Measurements from ENCODE around the gene SPATC1L. TPM values are rescaled to one million over a fixed set of nuclear protein-coding genes. Genes with fewer than 3 reads are reported as not detected.

The SPATC1L gene
- total and polyA plus RNA-seq, 2 donors (not counting 3 experiments of a cell fraction or from before 2014, with no cell fraction given), result 11.5 to 15.3 TPM

- dilution Hi-C loops (cut with MboI; ENCODE audit: extremely low pct_ligation_motif_present, low sequenced_read_pairs), result no loop called here
- BruUV-seq (replicated peaks), result no TSS peak
Measured at GRCh38 chr21:46131588-46131837, 52.7 kb downstream of the SPATC1L start.

GRCh38 chr21:46130831-46131587 is 53.2 kb downstream of the SPATC1L start:
- H3K36me3 ChIP-seq (ENCODE audit: control insufficient read depth in 2 of 2, extremely low read depth in 1 of 2, insufficient read depth in 2 of 2, low read length in 2 of 2), result no peaks in the 10 kb centered on the region
- no peaks in the 10 kb centered on the region for H3K79me2 ChIP-seq (ENCODE audit: control insufficient read depth, insufficient read depth, low read length)
- intact Hi-C loops (cut with micrococcal nuclease), result no loop called here
- DNase-seq (ENCODE audit: low read depth, low spot score) (no peak), FAIRE-seq (no peak)
- ChIA-PET CTCF (interaction anchor here (1.4 kb wide), 1 partner anchor 12 kb away, joined by 5 read pairs; no protein-coding TSS in a partner anchor), POLR2A (no interaction called here)
- H4K20me1 ChIP-seq (replicated peaks; ENCODE audit: control insufficient read depth, extremely low read depth, insufficient read depth, low read length), result no peaks in the 10 kb centered on the region
- H3K9me1 ChIP-seq (replicated peaks; ENCODE audit: control insufficient read depth, extremely low read depth, insufficient read depth, low read length), result no peaks in the 10 kb centered on the region
- no peak for TF ChIP-seq FOS (IDR thresholded peaks at IDR 0.05; ENCODE audit: borderline replicate concordance, insufficient read depth, low read length)
- TF ChIP-seq, protein P1, sequence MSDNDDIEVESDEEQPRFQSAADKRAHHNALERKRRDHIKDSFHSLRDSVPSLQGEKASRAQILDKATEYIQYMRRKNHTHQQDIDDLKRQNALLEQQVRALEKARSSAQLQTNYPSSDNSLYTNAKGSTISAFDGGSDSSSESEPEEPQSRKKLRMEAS (IDR thresholded peaks at IDR 0.05; ENCODE audit: insufficient read depth, insufficient read length), result no peak
- TF ChIP-seq EZH2 (IDR thresholded peaks at IDR 0.05; ENCODE audit: borderline replicate concordance, low read depth, low read length, severe bottlenecking), result no peak
- no peak for TF ChIP-seq GATA2 (IDR thresholded peaks at IDR 0.05; ENCODE audit: insufficient read depth, insufficient read length, low read depth, low read length)
- TF ChIP-seq MYC (IDR thresholded peaks at IDR 0.05; ENCODE audit: low read depth, low read length), result no peak
- no peak for TF ChIP-seq POLR2AphosphoS5 (IDR thresholded peaks at IDR 0.05; ENCODE audit: insufficient read depth, low read depth, low read length)
- no peak for TF ChIP-seq POLR2A (IDR thresholded peaks at IDR 0.05; ENCODE audit: low read depth, low read length)
- no TSS peak for BruUV-seq (replicated peaks)
- H3K9ac ChIP-seq (replicated peaks; ENCODE audit: extremely low read depth, insufficient read depth, low read length), result no peak overlapping the region
- H3K27me3 ChIP-seq (ENCODE audit: control insufficient read depth in 2 of 2, insufficient read depth in 2 of 2, low read length in 2 of 2), result no peaks in the 10 kb centered on the region
- H3K4me1 ChIP-seq (ENCODE audit: control insufficient read depth, extremely low read depth, insufficient read depth, low read length), result no peaks in the 10 kb centered on the region
- no peak overlapping the region for H3K4me2 ChIP-seq (ENCODE audit: insufficient read depth, low read length)
- dilution Hi-C loops (cut with MboI; ENCODE audit: extremely low pct_ligation_motif_present, low sequenced_read_pairs), result no loop called here
- H3K9me3 ChIP-seq (replicated peaks; ENCODE audit: control insufficient read depth, insufficient read depth, low read length), result no peaks in the 10 kb centered on the region
- no peak overlapping the region for H3K27ac ChIP-seq (ENCODE audit: insufficient read depth, low read depth, low read length)
- no peak overlapping the region for H2AFZ ChIP-seq (ENCODE audit: low read depth, low read length)
- H3K4me3 ChIP-seq (replicated peaks in 1 of 3; ENCODE audit: insufficient read depth in 1 of 3, low read depth in 1 of 3, low read length in 3 of 3), result no peak overlapping the region

More at GRCh38 chr21:46131588-46131837, 52.7 kb downstream of the SPATC1L start:
- no peak overlapping the region for H2AFZ ChIP-seq (ENCODE audit: low read depth, low read length)
- ChIA-PET CTCF (interaction anchor here (1.4 kb wide), 1 partner anchor 12 kb away, joined by 5 read pairs; no protein-coding TSS in a partner anchor), POLR2A (no interaction called here)
- no peaks in the 10 kb centered on the region for H3K36me3 ChIP-seq (ENCODE audit: control insufficient read depth in 2 of 2, extremely low read depth in 1 of 2, insufficient read depth in 2 of 2, low read length in 2 of 2)
- H3K4me1 ChIP-seq (ENCODE audit: control insufficient read depth, extremely low read depth, insufficient read depth, low read length), result no peaks in the 10 kb centered on the region
- no peaks in the 10 kb centered on the region for H4K20me1 ChIP-seq (replicated peaks; ENCODE audit: control insufficient read depth, extremely low read depth, insufficient read depth, low read length)
- intact Hi-C loops (cut with micrococcal nuclease), result no loop called here
- H3K9me1 ChIP-seq (replicated peaks; ENCODE audit: control insufficient read depth, extremely low read depth, insufficient read depth, low read length), result no peaks in the 10 kb centered on the region
- no peak for FAIRE-seq
- no peak overlapping the region for H3K27ac ChIP-seq (ENCODE audit: insufficient read depth, low read depth, low read length)
- TF ChIP-seq POLR2AphosphoS5 (IDR thresholded peaks at IDR 0.05; ENCODE audit: insufficient read depth, low read depth, low read length) (no peak), GATA2 (IDR thresholded peaks at IDR 0.05; ENCODE audit: insufficient read depth, insufficient read length, low read depth, low read length) (no peak)
- TF ChIP-seq, protein P1 (IDR thresholded peaks at IDR 0.05; ENCODE audit: insufficient read depth, insufficient read length), result no peak
- no peaks in the 10 kb centered on the region for H3K9me3 ChIP-seq (replicated peaks; ENCODE audit: control insufficient read depth, insufficient read depth, low read length)
- no peak overlapping the region for H3K4me3 ChIP-seq (replicated peaks in 1 of 3; ENCODE audit: insufficient read depth in 1 of 3, low read depth in 1 of 3, low read length in 3 of 3)
- H3K4me2 ChIP-seq (ENCODE audit: insufficient read depth, low read length), result no peak overlapping the region
- DNase-seq (ENCODE audit: low read depth, low spot score), result no peak
- H3K9ac ChIP-seq (replicated peaks; ENCODE audit: extremely low read depth, insufficient read depth, low read length), result no peak overlapping the region
- H3K27me3 ChIP-seq (ENCODE audit: control insufficient read depth in 2 of 2, insufficient read depth in 2 of 2, low read length in 2 of 2), result no peaks in the 10 kb centered on the region
- H3K79me2 ChIP-seq (ENCODE audit: control insufficient read depth, insufficient read depth, low read length), result no peaks in the 10 kb centered on the region
